GM12878 (cell line): Measurements from ENCODE around the gene PRKAG2.

Experiments used
- BHLHE40 ChIP-seq, 2 experiments: fragments of 450-650 bp in 1 of 2; IDR thresholded peaks; 2 replicates each; pipeline ENCODE4 v1.6.1; 2011 to 2017; ENCODE audit warnings: low read depth in 2 of 2, borderline replicate concordance in 1 of 2, improper control_type of control experiment in 1 of 2, low read length in 1 of 2, mild to moderate bottlenecking in 1 of 2
- CEBPB ChIP-seq, 2 experiments: fragments of 150-350 bp in 1 of 2; IDR thresholded peaks; 2 replicates each; pipeline ENCODE4 v1.6.1; 2012 to 2014; ENCODE audit warnings: low read depth in 2 of 2, low read length in 2 of 2, borderline replicate concordance in 1 of 2, inconsistent platforms in 1 of 2
- CTCF ChIP-seq, 3 experiments: IDR thresholded peaks in 2 of 3; conservative IDR thresholded peaks in 1 of 3; 2 replicates each; pipeline ENCODE4 v1.5.1; 2011; ENCODE audit warnings: low read depth in 3 of 3, low read length in 3 of 3, mild to moderate bottlenecking in 3 of 3, control low read depth in 2 of 3, moderate library complexity in 2 of 3, inconsistent platforms in 1 of 3, mixed read lengths in 1 of 3; ENCODE audit not compliant: control insufficient read depth in 2 of 3, insufficient read depth in 1 of 3; ENCODE audit errors: extremely low read depth in 1 of 3
- ETV6 ChIP-seq, 2 experiments: fragments of 450-650 bp in 1 of 2; IDR thresholded peaks in 1 of 2; conservative IDR thresholded peaks in 1 of 2; 2 replicates each; pipeline ENCODE4 v1.6.1; 2014; ENCODE audit warnings: antibody characterized with exemption in 1 of 2, borderline replicate concordance in 1 of 2, low read depth in 1 of 2, mild to moderate bottlenecking in 1 of 2, moderate library complexity in 1 of 2
- EZH2 ChIP-seq: IDR thresholded peaks from 2 replicates; pipeline ENCODE4 v1.6.1; 2012; ENCODE audit warnings: low read depth, mild to moderate bottlenecking, control low read depth, inconsistent platforms, low read length, borderline replicate concordance; ENCODE audit not compliant: control insufficient read depth
- HDAC6 ChIP-seq: fragments of 200-600 bp; sonication (generic); IDR thresholded peaks from one replicate; pipeline ENCODE4 v1.8.0; 2017; ENCODE audit warnings: antibody characterized with exemption; ENCODE audit not compliant: unreplicated experiment
- NFIC ChIP-seq: IDR thresholded peaks from 2 replicates; pipeline ENCODE4 v1.6.1; 2012; ENCODE audit warnings: low read depth, mild to moderate bottlenecking, inconsistent platforms, low read length, moderate library complexity
- NFYA ChIP-seq: IDR thresholded peaks from 2 replicates; pipeline ENCODE4 v1.6.1; 2011; ENCODE audit warnings: low read depth, mild to moderate bottlenecking, low read length, improper control_type of control experiment, borderline replicate concordance
- NR2F1 ChIP-seq: fragments of 450-650 bp; conservative IDR thresholded peaks from 2 replicates; pipeline ENCODE4 v1.6.1; 2017; ENCODE audit warnings: mild to moderate bottlenecking
- PBX3 ChIP-seq: IDR thresholded peaks from 2 replicates; pipeline ENCODE4 v1.6.1; 2011; ENCODE audit warnings: mild to moderate bottlenecking, low read depth, low read length, moderate library complexity; ENCODE audit not compliant: insufficient replicate concordance
- POLR2A ChIP-seq: IDR thresholded peaks from 2 replicates; pipeline ENCODE4 v1.6.1; 2011; ENCODE audit warnings: low read depth, mild to moderate bottlenecking, low read length
- RAD21 ChIP-seq: IDR thresholded peaks from 2 replicates; pipeline ENCODE4 v1.6.1; 2011; ENCODE audit warnings: mild to moderate bottlenecking, low read depth, low read length, moderate library complexity; ENCODE audit not compliant: insufficient read depth
- ZNF384 ChIP-seq: IDR thresholded peaks from 2 replicates; pipeline ENCODE4 v1.6.1; 2012; ENCODE audit warnings: low read depth, mild to moderate bottlenecking, low read length, improper control_type of control experiment, borderline replicate concordance
- TF ChIP-seq, protein P1 (sequence below): IDR thresholded peaks from 2 replicates; pipeline ENCODE4 v1.6.1; 2012; ENCODE audit warnings: low read length, inconsistent platforms

DNA sequence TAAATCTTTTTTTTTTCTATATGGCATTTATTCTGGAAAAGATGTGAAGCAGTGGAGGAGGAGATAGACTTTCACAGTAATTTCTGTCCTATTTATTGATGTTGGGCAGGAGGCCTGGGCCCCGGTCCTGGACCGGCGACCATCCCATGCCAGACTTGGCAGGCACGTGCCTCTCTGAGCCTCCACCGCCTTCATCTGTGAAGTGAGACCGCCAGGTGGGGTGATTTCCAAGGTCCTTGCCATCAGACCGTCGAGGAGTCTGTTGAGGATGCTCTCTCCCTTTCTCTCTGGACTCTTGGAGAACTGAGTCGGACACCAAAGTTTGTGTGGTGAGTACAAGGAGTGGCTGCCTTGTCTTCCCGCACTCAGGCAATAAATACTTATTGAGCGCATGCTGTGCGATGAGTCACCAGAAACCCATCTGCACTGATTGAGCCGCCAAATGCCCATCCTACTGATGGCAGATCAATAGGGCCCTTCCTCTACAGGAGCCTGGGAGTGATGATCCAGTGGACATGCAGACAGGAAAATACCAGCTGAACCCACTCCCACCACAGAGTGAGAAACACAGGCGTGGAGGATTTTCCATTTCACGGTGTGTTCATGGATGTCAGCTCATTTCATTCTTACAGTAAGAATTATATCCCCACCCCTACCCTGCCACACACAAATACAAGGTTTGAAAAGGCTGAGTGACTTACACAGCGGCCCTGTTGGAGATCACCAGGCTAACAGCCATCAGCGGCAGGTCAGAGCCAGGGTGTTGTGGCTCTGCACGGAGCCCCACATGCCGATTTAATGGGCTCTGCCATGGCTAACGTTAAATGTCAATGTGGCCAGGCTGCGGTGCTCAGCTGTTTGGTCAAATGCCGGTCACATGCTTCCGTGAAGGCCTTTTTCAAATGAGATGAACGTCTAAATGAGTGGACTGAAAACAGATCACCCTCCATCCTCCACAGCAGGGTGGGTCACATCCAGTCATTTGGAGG lies 11.5 kb upstream of the PRKAG2 start:
- TF ChIP-seq RAD21 (no peak), EZH2 (no peak), CTCF (IDR thresholded peaks at IDR 0.05 in 2 of 3, conservative IDR thresholded peaks at IDR 0.05 in 1 of 3; ENCODE audit: control insufficient read depth in 2 of 3, extremely low read depth in 1 of 3, insufficient read depth in 1 of 3, low read depth in 3 of 3, low read length in 3 of 3) (no peak), POLR2A (no peak), NR2F1 (no peak), ETV6 (conservative IDR thresholded peaks at IDR 0.05 in 1 of 2, IDR thresholded peaks at IDR 0.05 in 1 of 2; ENCODE audit: borderline replicate concordance in 1 of 2, low read depth in 1 of 2) (no peak), HDAC6 (no peak), NFIC (no peak), ZNF384 (no peak), PBX3 (no peak), BHLHE40 (IDR thresholded peaks at IDR 0.05; ENCODE audit: borderline replicate concordance in 1 of 2, low read depth in 2 of 2, low read length in 1 of 2) (no peak), CEBPB (IDR thresholded peaks at IDR 0.05; ENCODE audit: borderline replicate concordance in 1 of 2, low read depth in 2 of 2, low read length in 2 of 2) (no peak), NFYA (no peak)
- TF ChIP-seq, protein P1, sequence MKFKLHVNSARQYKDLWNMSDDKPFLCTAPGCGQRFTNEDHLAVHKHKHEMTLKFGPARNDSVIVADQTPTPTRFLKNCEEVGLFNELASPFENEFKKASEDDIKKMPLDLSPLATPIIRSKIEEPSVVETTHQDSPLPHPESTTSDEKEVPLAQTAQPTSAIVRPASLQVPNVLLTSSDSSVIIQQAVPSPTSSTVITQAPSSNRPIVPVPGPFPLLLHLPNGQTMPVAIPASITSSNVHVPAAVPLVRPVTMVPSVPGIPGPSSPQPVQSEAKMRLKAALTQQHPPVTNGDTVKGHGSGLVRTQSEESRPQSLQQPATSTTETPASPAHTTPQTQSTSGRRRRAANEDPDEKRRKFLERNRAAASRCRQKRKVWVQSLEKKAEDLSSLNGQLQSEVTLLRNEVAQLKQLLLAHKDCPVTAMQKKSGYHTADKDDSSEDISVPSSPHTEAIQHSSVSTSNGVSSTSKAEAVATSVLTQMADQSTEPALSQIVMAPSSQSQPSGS, result no peak
